Hepatocyte (in vitro differentiated cells): ENCODE measurements around the gene DMD.

Experiments
- CTCF ChIP-seq: fragments of 200-600 bp; sonication (generic); IDR thresholded peaks from 2 replicates; pipeline ENCODE4 v1.5.1; 2016; ENCODE audit warnings: antibody characterized with exemption, mild to moderate bottlenecking; ENCODE audit not compliant: poor library complexity
- EZH2 ChIP-seq: fragments of 200-600 bp; sonication (generic); IDR thresholded peaks from 2 replicates; pipeline ENCODE4 v1.6.1; 2016; ENCODE audit warnings: antibody characterized with exemption, mild to moderate bottlenecking, borderline replicate concordance

- TF ChIP-seq CTCF (no peak), EZH2 (no peak)
These were observed 1710.4 kb downstream of the DMD start for GRCh38 chrX:31500921-31501320.
